ENCODE measurements around the gene MACROD2. TPM values are rescaled to one million over a fixed set of nuclear protein-coding genes. Genes with fewer than 3 reads are reported as not detected.

MACROD2 gene
- polyA plus RNA-seq, 1 donor (not counting 4 experiments of a cell fraction or from before 2014, with no cell fraction given) = 0.71 TPM

DNA sequence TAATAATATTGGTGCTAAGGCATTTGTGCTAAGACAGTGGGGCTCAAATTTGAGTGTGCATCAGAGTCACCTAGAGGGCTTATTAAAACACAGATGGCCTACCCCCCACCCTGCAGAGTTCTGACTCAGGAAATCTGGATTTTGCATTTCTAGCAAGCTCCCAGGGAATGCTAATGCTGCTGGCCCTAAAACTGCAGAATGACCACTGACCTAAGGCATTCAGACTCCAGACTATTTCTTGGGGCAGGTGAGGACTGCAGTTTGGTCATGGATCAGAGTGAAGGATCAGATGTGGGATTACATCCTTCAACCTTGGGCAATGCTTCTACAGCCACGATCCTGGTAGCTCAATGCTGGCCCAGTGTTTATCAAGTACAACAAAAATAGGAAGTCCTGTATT, 952.2 kb downstream of the MACROD2 start:
- no peak overlapping the region for H2AFZ ChIP-seq (ENCODE audit: control insufficient read depth, low read length)
- no peak overlapping the region for H3K4me3 ChIP-seq (ENCODE audit: control insufficient read depth in 2 of 3, extremely low read depth in 1 of 3, insufficient read depth in 2 of 3, low read depth in 1 of 3, low read length in 3 of 3)
- H3K27ac ChIP-seq (ENCODE audit: control insufficient read depth, insufficient read depth, low read length) = no peak overlapping the region
- no peaks in the 10 kb centered on the region for H3K79me2 ChIP-seq (ENCODE audit: control insufficient read depth, insufficient read depth, low read length)
- TF ChIP-seq, protein P1, sequence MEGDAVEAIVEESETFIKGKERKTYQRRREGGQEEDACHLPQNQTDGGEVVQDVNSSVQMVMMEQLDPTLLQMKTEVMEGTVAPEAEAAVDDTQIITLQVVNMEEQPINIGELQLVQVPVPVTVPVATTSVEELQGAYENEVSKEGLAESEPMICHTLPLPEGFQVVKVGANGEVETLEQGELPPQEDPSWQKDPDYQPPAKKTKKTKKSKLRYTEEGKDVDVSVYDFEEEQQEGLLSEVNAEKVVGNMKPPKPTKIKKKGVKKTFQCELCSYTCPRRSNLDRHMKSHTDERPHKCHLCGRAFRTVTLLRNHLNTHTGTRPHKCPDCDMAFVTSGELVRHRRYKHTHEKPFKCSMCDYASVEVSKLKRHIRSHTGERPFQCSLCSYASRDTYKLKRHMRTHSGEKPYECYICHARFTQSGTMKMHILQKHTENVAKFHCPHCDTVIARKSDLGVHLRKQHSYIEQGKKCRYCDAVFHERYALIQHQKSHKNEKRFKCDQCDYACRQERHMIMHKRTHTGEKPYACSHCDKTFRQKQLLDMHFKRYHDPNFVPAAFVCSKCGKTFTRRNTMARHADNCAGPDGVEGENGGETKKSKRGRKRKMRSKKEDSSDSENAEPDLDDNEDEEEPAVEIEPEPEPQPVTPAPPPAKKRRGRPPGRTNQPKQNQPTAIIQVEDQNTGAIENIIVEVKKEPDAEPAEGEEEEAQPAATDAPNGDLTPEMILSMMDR (optimal IDR thresholded peaks at IDR 0.05 in 1 of 3, IDR thresholded peaks at IDR 0.05 in 1 of 3, conservative IDR thresholded peaks at IDR 0.05 in 1 of 3; ENCODE audit: extremely low read depth in 1 of 3, insufficient read depth in 2 of 3, low read length in 3 of 3) = no peak
- no peak for TF ChIP-seq EZH2 (IDR thresholded peaks at IDR 0.05; ENCODE audit: low read length)
- no peaks in the 10 kb centered on the region for H4K20me1 ChIP-seq (ENCODE audit: control insufficient read depth, extremely low read depth, insufficient read depth, low read length)
- dilution Hi-C loops (cut with MboI; ENCODE audit: extremely low pct_ligation_motif_present, low sequenced_read_pairs) = no loop called here
- H3K9me3 ChIP-seq (ENCODE audit: control insufficient read depth, low read depth, low read length) = no peaks in the 10 kb centered on the region
- H3K36me3 ChIP-seq (ENCODE audit: control insufficient read depth in 2 of 2, extremely low read depth in 1 of 2, insufficient read depth in 2 of 2, low read length in 2 of 2) = no peaks in the 10 kb centered on the region
- no peak overlapping the region for H3K9ac ChIP-seq (ENCODE audit: control insufficient read depth, extremely low read depth, insufficient read depth, low read length)
- H3K9me1 ChIP-seq (ENCODE audit: control insufficient read depth, extremely low read depth, insufficient read depth, low read length) = no peaks in the 10 kb centered on the region
- H3K4me2 ChIP-seq (ENCODE audit: control insufficient read depth, extremely low read depth, insufficient read depth, low read depth, low read length) = no peak overlapping the region
- H3K27me3 ChIP-seq (ENCODE audit: control insufficient read depth, extremely low read depth, insufficient read depth, low read length) = no peaks in the 10 kb centered on the region
- no peak for FAIRE-seq
- peaks cover 12% of the 10 kb centered on the region for H3K4me1 ChIP-seq (ENCODE audit: control insufficient read depth, extremely low read depth, insufficient read depth, low read length)
- DNase-seq (ENCODE audit: low read depth, low spot score) = no peak

DNA sequence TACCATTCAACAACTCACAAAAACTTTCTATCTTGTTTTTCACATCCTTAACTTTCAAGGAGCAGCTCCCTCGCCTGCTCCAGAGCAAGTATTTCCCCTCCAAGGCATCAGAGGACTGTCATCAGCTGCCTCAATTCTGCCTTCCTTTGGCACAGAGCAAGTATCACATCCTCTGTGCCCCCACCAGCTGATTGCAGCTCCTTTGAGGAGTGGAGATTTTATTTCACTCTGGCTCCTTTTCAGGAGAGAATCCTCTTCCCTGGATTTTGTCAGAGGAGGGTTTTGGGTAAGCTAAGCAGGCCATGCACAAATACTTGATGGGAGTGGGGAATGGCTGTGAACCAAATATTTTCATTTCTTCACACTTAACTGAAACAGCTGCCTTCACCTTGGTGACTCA, 952.6 kb downstream of the MACROD2 start:
- Histone ChIP-seq H3K79me2 (ENCODE audit: control insufficient read depth, insufficient read depth, low read length) (no peaks in the 10 kb centered on the region), H3K9ac (ENCODE audit: control insufficient read depth, extremely low read depth, insufficient read depth, low read length) (no peak overlapping the region), H3K9me3 (ENCODE audit: control insufficient read depth, low read depth, low read length) (no peaks in the 10 kb centered on the region), H3K9me1 (ENCODE audit: control insufficient read depth, extremely low read depth, insufficient read depth, low read length) (no peaks in the 10 kb centered on the region), H4K20me1 (ENCODE audit: control insufficient read depth, extremely low read depth, insufficient read depth, low read length) (no peaks in the 10 kb centered on the region), H2AFZ (ENCODE audit: control insufficient read depth, low read length) (no peak overlapping the region), H3K4me1 (ENCODE audit: control insufficient read depth, extremely low read depth, insufficient read depth, low read length) (peaks cover 12% of the 10 kb centered on the region), H3K4me3 (ENCODE audit: control insufficient read depth in 2 of 3, extremely low read depth in 1 of 3, insufficient read depth in 2 of 3, low read depth in 1 of 3, low read length in 3 of 3) (no peak overlapping the region), H3K4me2 (ENCODE audit: control insufficient read depth, extremely low read depth, insufficient read depth, low read depth, low read length) (no peak overlapping the region), H3K36me3 (ENCODE audit: control insufficient read depth in 2 of 2, extremely low read depth in 1 of 2, insufficient read depth in 2 of 2, low read length in 2 of 2) (no peaks in the 10 kb centered on the region), H3K27ac (ENCODE audit: control insufficient read depth, insufficient read depth, low read length) (no peak overlapping the region), H3K27me3 (ENCODE audit: control insufficient read depth, extremely low read depth, insufficient read depth, low read length) (no peaks in the 10 kb centered on the region)
- no peak for FAIRE-seq
- DNase-seq (ENCODE audit: low read depth, low spot score) = no peak
- no peak for TF ChIP-seq EZH2 (IDR thresholded peaks at IDR 0.05; ENCODE audit: low read length)
- TF ChIP-seq, protein P1 (optimal IDR thresholded peaks at IDR 0.05 in 1 of 3, IDR thresholded peaks at IDR 0.05 in 1 of 3, conservative IDR thresholded peaks at IDR 0.05 in 1 of 3; ENCODE audit: extremely low read depth in 1 of 3, insufficient read depth in 2 of 3, low read length in 3 of 3) = no peak
- dilution Hi-C loops (cut with MboI; ENCODE audit: extremely low pct_ligation_motif_present, low sequenced_read_pairs) = no loop called here
